Progenitor cell of endocrine pancreas (in vitro differentiated cells): Measurements from ENCODE around the gene HIVEP3. TPM values are rescaled to one million over a fixed set of nuclear protein-coding genes. Genes with fewer than 3 reads are reported as not detected.

ENCODE experiments used
- DNase-seq: peaks from one replicate; pipeline ENCODE4 v3.0.0; 2021; ENCODE audit warnings: low spot score; ENCODE audit not compliant: unreplicated experiment
- H3K27ac Mint-ChIP-seq: 2 replicates; pipeline ENCODE4 v1.8.0; 2021; ENCODE audit warnings: mild to moderate bottlenecking, moderate library complexity, mixed read lengths
- H3K27me3 Mint-ChIP-seq: 2 replicates; pipeline ENCODE4 v1.8.0; 2021; ENCODE audit warnings: mixed read lengths
- H3K36me3 Mint-ChIP-seq: 2 replicates; pipeline ENCODE4 v1.8.0; 2022; ENCODE audit warnings: mixed read lengths; ENCODE audit not compliant: insufficient read depth
- H3K4me1 Mint-ChIP-seq: 2 replicates; pipeline ENCODE4 v1.8.0; 2021; ENCODE audit warnings: low read depth, mixed read lengths
- H3K4me3 Mint-ChIP-seq: 2 replicates; pipeline ENCODE4 v1.8.0; 2021; ENCODE audit warnings: low read depth, mild to moderate bottlenecking, moderate library complexity, mixed read lengths
- H3K9me3 Mint-ChIP-seq: 2 replicates; pipeline ENCODE4 v1.8.0; 2021; ENCODE audit warnings: low read depth, mixed read lengths
- CTCF ChIP-seq: fragments of 200-600 bp; sonication (generic); IDR thresholded peaks from one replicate; pipeline ENCODE4 v1.5.0; 2021; ENCODE audit warnings: antibody characterized with exemption, mild to moderate bottlenecking; ENCODE audit not compliant: unreplicated experiment
- total RNA-seq: library from RNA; stranded (reverse); gene quantifications from 2 replicates; pipeline ENCODE4 v1.2.1, GENCODE V29; 2021

The HIVEP3 gene
- total RNA-seq, 1 donor from 2014 or later = 1.1 TPM

GRCh38 chr1:41859686-41860085 lies 59.0 kb downstream of the HIVEP3 start:
- Mint-ChIP-seq H3K4me3 (no peak overlapping the region), H3K36me3 (no peaks in the 10 kb centered on the region), H3K9me3 (peaks cover 3% of the 10 kb centered on the region), H3K27me3 (peaks cover 35% of the 10 kb centered on the region), H3K27ac (no peak overlapping the region), H3K4me1 (peaks cover 9% of the 10 kb centered on the region)
- TF ChIP-seq CTCF = no peak
- DNase-seq = no peak

- DNase-seq = no peak
- Mint-ChIP-seq H3K9me3 (peaks cover 3% of the 10 kb centered on the region), H3K4me3 (no peak overlapping the region), H3K27me3 (peaks cover 18% of the 10 kb centered on the region), H3K36me3 (no peaks in the 10 kb centered on the region), H3K4me1 (peaks cover 3% of the 10 kb centered on the region), H3K27ac (no peak overlapping the region)
- TF ChIP-seq CTCF = no peak
Observed at GRCh38 chr1:41856944-41857285, 61.8 kb downstream of the HIVEP3 start.

GRCh38 chr1:41856151-41856943 lies 62.4 kb downstream of the HIVEP3 start:
- H3K36me3 Mint-ChIP-seq = no peaks in the 10 kb centered on the region
- TF ChIP-seq CTCF = no peak
- no peak overlapping the region for H3K27ac Mint-ChIP-seq
- no peak for DNase-seq
- peaks cover 3% of the 10 kb centered on the region for H3K9me3 Mint-ChIP-seq
- no peak overlapping the region for H3K4me3 Mint-ChIP-seq
- peaks cover 3% of the 10 kb centered on the region for H3K4me1 Mint-ChIP-seq
- peaks cover 12% of the 10 kb centered on the region for H3K27me3 Mint-ChIP-seq

GRCh38 chr1:41855713-41856112 lies 63.0 kb downstream of the HIVEP3 start:
- Mint-ChIP-seq H3K36me3 (no peaks in the 10 kb centered on the region), H3K27ac (no peak overlapping the region), H3K9me3 (peaks cover 3% of the 10 kb centered on the region), H3K27me3 (peaks cover 11% of the 10 kb centered on the region), H3K4me3 (no peak overlapping the region), H3K4me1 (peaks cover 3% of the 10 kb centered on the region)
- no peak for TF ChIP-seq CTCF
- no peak for DNase-seq

- H3K9me3 Mint-ChIP-seq = peaks cover 3% of the 10 kb centered on the region
- no peak for DNase-seq
- TF ChIP-seq CTCF = no peak
- no peaks in the 10 kb centered on the region for H3K36me3 Mint-ChIP-seq
- H3K27ac Mint-ChIP-seq = no peak overlapping the region
- H3K4me3 Mint-ChIP-seq = no peak overlapping the region
- peaks cover 11% of the 10 kb centered on the region for H3K27me3 Mint-ChIP-seq
- peaks cover 3% of the 10 kb centered on the region for H3K4me1 Mint-ChIP-seq
Observed at GRCh38 chr1:41853907-41854306, 64.8 kb downstream of the HIVEP3 start.
